Measurements from ENCODE around the gene PRPSAP1.

The PRPSAP1 gene
- total RNA-seq = 15.1 to 28.7 reads per million in 2 experiments

- peak; percentile 56 for DNase-seq (ENCODE audit: low read depth)
These were observed at the start of gene PRPSAP1 for GRCh38 chr17:76353599-76354316. PRPSAP1 (minus strand) TSS chr17:76353916; CDS start chr17:76353703, 213 bp downstream.

GRCh38 chr17:76402711-76403110, 49.0 kb upstream of the PRPSAP1 start:
- no peak for DNase-seq (ENCODE audit: low read depth)

GRCh38 chr17:76399175-76400172, 45.8 kb upstream of the PRPSAP1 start:
- no peak for DNase-seq (ENCODE audit: low read depth)

DNA sequence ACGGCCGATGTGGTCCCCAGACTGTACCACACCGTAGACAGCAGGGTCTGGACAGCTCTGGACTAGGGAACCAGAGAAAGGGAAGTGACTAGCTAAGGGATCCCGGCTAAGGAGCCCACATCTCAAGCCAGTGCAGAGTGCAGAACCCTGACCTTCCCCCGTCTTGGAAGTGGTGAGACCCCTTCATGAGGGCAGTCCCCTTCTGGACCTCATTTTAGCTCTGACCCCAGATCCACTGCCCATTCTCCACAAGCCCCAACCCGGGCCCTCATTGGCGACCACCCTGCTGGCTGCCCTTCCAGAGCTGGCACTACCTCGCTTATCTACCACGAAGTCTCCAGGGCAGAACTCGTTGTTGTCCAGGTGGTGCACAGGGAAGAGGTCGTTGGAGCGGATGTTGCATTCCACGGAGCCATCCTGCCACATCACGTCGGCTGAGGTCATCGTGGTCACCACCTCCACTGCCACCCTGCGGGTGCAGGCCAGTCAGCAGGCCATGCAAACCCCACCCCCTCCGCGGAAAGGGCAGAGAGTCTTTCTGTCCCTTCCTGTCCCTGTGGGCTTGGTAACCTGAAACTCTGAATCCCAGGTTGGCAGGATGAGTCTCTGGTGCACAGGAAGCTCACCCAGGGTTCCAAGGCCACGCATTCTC, 44.9 kb upstream of the PRPSAP1 start:
- no peak for DNase-seq (ENCODE audit: low read depth)

GRCh38 chr17:76397687-76398522, 44.2 kb upstream of the PRPSAP1 start:
- DNase-seq (ENCODE audit: low read depth) = peak; percentile 77

DNA sequence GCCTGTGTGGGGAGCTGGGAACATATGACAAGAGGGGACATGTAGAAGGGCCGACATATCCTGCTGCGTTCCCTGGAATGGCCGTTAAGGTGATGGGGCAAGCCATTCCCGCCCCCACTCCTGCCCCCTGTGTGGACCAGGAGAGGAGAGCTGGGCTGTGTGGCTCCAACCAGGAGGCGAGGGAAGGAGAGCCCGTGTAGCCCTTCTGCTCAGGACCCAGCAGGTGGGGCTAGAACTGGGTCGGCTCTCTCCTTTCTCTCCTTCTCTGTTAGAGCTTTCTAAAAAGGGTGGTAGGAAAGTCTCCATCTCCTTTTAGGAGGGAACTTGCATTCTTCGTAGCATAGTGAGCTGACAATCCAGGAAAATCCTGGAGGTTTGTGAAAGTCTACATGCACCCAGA, 43.5 kb upstream of the PRPSAP1 start:
- no peak for DNase-seq (ENCODE audit: low read depth)

GRCh38 chr17:76395980-76396379, 42.3 kb upstream of the PRPSAP1 start:
- DNase-seq (ENCODE audit: low read depth) = no peak

DNA sequence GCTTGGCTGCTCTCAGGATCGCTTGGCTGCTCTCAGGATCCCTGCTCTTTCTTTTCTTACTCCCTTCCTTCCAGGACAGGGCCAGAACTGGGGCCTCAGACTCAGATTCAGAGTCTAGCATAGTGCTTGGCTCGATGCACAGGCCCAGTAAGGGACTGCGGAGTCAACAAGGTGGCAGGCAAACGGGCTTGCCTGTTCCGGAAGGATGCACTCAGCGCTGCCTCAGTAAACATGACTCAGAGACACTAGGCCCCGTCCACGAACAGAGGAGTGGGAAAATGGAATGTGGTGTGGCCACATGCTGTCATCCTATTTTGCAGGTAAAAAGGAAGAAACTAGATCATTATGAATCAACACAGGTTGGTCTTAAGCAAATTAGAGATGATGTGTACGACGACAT, 40.5 kb upstream of the PRPSAP1 start:
- DNase-seq (ENCODE audit: low read depth) = no peak

- DNase-seq (ENCODE audit: low read depth) = no peak
These were observed 37.5 kb upstream of the PRPSAP1 start for GRCh38 chr17:76391200-76391715.

GRCh38 chr17:76390003-76390421, 36.3 kb upstream of the PRPSAP1 start:
- no peak for DNase-seq (ENCODE audit: low read depth)

- DNase-seq (ENCODE audit: low read depth) = no peak
These were observed 35.5 kb upstream of the PRPSAP1 start for GRCh38 chr17:76388966-76389888.

DNA sequence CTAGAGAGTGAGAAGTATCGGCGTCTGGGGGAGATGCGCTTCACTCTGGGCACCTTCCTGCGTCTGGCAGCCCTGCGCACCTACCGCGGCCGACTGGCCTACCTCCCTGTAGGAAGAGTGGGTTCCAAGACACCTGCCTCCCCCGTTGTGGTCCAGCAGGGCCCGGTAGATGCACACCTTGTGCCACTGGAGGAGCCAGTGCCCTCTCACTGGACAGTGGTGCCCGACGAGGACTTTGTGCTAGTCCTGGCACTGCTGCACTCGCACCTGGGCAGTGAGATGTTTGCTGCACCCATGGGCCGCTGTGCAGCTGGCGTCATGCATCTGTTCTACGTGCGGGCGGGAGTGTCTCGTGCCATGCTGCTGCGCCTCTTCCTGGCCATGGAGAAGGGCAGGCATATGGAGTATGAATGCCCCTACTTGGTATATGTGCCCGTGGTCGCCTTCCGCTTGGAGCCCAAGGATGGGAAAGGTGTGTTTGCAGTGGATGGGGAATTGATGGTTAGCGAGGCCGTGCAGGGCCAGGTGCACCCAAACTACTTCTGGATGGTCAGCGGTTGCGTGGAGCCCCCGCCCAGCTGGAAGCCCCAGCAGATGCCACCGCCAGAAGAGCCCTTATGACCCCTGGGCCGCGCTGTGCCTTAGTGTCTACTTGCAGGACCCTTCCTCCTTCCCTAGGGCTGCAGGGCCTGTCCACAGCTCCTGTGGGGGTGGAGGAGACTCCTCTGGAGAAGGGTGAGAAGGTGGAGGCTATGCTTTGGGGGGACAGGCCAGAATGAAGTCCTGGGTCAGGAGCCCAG, 33.5 kb upstream of the PRPSAP1 start:
- DNase-seq (ENCODE audit: low read depth) = no peak

DNA sequence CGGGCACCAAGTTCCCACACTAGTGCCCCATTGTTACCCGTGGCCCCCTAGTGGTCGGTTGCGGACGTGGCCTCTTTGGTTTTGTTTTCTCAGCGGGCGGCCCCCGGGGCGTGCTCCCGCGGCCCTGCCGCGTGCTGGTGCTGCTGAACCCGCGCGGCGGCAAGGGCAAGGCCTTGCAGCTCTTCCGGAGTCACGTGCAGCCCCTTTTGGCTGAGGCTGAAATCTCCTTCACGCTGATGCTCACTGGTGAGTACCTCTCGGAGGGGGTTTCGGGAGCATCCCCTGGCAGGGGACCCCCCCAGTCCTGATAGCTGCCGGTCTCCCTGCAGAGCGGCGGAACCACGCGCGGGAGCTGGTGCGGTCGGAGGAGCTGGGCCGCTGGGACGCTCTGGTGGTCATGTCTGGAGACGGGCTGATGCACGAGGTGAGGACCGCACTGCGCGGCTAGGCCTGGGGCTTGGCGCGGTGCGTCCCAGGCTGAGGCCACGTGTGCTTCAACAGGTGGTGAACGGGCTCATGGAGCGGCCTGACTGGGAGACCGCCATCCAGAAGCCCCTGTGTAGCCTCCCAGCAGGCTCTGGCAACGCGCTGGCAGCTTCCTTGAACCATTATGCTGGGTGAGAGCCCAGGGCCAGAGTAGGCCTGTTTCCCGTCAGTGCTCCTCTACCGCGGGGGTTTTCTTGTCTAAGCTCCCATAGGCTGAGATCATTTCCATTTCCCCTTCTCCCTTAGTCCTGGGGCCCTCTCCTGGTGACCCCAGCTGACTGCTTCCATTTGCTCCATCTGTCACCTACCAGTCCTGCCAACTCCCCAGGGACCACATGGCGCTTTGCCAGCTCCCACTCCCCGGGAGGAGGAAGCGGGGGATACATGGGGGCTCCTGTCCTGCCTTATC, 32.4 kb upstream of the PRPSAP1 start:
- DNase-seq (ENCODE audit: low read depth) = peak; percentile 70

DNA sequence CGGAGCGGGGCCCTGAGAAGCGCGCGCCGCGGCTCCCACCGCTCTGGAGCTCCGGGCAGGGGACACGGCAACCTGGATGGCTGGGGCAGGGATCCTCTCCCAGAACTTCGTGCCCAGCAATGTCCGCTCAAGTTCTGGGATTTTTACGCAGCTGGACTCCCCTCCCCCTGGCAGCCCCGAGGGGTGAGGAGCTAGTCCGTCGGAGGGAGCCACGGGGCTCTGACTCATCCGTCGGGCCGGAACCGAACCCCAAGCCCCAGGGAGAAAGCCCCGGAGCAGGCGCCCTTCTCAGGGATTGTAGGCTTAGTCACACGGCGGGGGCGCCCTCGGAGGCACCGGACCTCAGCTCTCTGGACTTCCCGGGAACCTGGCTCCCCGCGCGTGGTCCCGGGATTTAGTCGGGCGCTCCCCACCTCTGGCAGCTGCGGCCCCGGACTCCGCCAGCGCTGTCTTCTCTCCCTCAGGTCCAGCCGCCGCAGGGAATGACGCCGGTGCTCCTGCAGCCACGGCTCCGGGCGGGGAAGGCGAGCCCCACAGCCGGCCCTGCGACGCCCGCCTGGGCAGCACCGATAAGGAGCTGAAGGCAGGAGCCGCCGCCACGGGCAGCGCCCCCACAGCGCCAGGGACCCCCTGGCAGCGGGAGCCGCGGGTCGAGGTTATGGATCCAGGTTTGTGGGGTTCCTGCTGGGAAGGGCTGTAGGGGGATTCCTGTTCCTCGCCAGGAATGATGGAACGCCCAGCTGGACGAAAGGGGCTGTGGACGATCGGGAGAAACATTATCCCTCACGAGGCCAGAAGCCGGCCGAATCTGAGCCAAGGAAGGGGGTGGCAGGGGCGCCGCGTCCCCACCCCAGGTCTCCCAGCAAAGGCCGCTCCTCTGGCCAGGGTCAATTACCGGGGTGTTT, 31.5 kb upstream of the PRPSAP1 start:
- peak; percentile 40 for DNase-seq (ENCODE audit: low read depth)

GRCh38 chr17:76384222-76384986, 30.7 kb upstream of the PRPSAP1 start, which contains the start of gene SPHK1:
SPHK1 (plus strand) TSS chr17:76384609; CDS start chr17:76385645, 1,036 bp downstream.
- no peak for DNase-seq (ENCODE audit: low read depth)

Measured in T follicular helper cell (primary cell).